Caco-2 (cell line): ENCODE data around the gene CFAP58. TPM values are rescaled to one million over a fixed set of nuclear protein-coding genes. Genes with fewer than 3 reads are reported as not detected.

Experiments used
- BruUV-seq: library from RNA; stranded (reverse); fragments of 400-500 nt; replicated peaks from 2 replicates; lab custom pipeline; 2021; lab: Mats Ljungman, UMichigan
- CTCF ChIA-PET: fragments of 300-600 bp; sonication (Branson Sonifier 250); formaldehyde crosslinking; loops from one replicate; lab custom pipeline; 2022; ENCODE audit warnings: antibody characterized with exemption; lab: Charles Lee
- POLR2A ChIA-PET: fragments of 300-600 bp; sonication (Branson Sonifier 250); formaldehyde crosslinking; loops from one replicate; lab custom pipeline; 2022; ENCODE audit warnings: antibody characterized with exemption; lab: Charles Lee
- DNase-seq, 2 experiments: peaks; one replicate each; pipeline versions ENCODE4 v3.0.0 to v3.0.0-alpha.2; 2020 to 2022
- H3K27me3 ChIP-seq: replicated peaks from 2 replicates; pipeline ENCODE4 v1.6.0; 2011; ENCODE audit warnings: low read length; ENCODE audit not compliant: control insufficient read depth, insufficient read depth
- H3K36me3 ChIP-seq: 2 replicates; pipeline ENCODE4 v1.5.1; 2011; ENCODE audit warnings: low read length; ENCODE audit not compliant: control insufficient read depth, insufficient read depth
- H3K4me1 ChIP-seq: fragments of 250-450 bp; sonication (Bioruptor Pico); 2 replicates; pipeline ENCODE4 v1.5.1; 2020; ENCODE audit warnings: mild to moderate bottlenecking
- H3K4me3 ChIP-seq: 2 replicates; pipeline ENCODE4 v1.5.1; 2011; ENCODE audit warnings: low read depth, mild to moderate bottlenecking, control low read depth, low read length
- H3K9me3 ChIP-seq: fragments of 250-450 bp; sonication (Bioruptor Pico); 2 replicates; pipeline ENCODE4 v1.5.1; 2020; ENCODE audit warnings: mild to moderate bottlenecking, moderate library complexity
- H3K27ac Mint-ChIP-seq: one replicate; pipeline ENCODE4 v1.8.0; 2022; ENCODE audit warnings: mixed read lengths; ENCODE audit not compliant: unreplicated experiment
- H3K27me3 Mint-ChIP-seq: one replicate; pipeline ENCODE4 v1.8.0; 2022; ENCODE audit warnings: mixed read lengths; ENCODE audit not compliant: insufficient read depth, unreplicated experiment
- H3K36me3 Mint-ChIP-seq: one replicate; pipeline ENCODE4 v1.8.0; 2022; ENCODE audit warnings: mild to moderate bottlenecking, mixed read lengths; ENCODE audit not compliant: insufficient read depth, unreplicated experiment
- H3K4me1 Mint-ChIP-seq: one replicate; pipeline ENCODE4 v1.8.0; 2022; ENCODE audit warnings: low read depth, mixed read lengths; ENCODE audit not compliant: unreplicated experiment
- H3K4me3 Mint-ChIP-seq: one replicate; pipeline ENCODE4 v1.8.0; 2022; ENCODE audit warnings: mild to moderate bottlenecking, moderate library complexity, mixed read lengths; ENCODE audit not compliant: unreplicated experiment
- H3K9me3 Mint-ChIP-seq: one replicate; pipeline ENCODE4 v1.8.0; 2022; ENCODE audit warnings: mixed read lengths; ENCODE audit not compliant: unreplicated experiment
- intact Hi-C: fragments of 100-400 bp; cut with micrococcal nuclease; formaldehyde crosslinking; loops from one replicate; pipeline ENCODE4 v1.10.0; 2022; ENCODE audit not compliant: unreplicated experiment
- total RNA-seq: library from RNA; stranded (reverse); gene quantifications from 2 replicates; pipeline ENCODE4 v1.2.3, GENCODE V29; 2022
- TF ChIP-seq, protein P1 (sequence below), 2 experiments: fragments of 200-600 bp in 1 of 2; IDR thresholded peaks; 1 replicate in 1 of 2; 2 replicates in 1 of 2; pipeline versions ENCODE4 v1.5.1 to v1.8.0; 2011 to 2022; ENCODE audit warnings: antibody characterized with exemption in 1 of 2, control low read depth in 1 of 2, inconsistent platforms in 1 of 2, low read depth in 1 of 2, low read length in 1 of 2, mild to moderate bottlenecking in 1 of 2, moderate library complexity in 1 of 2; ENCODE audit not compliant: insufficient read depth in 1 of 2, severe bottlenecking in 1 of 2, unreplicated experiment in 1 of 2

CFAP58 gene
- total RNA-seq, 1 experiment from 2014 or later, result not detected

GRCh38 chr10:104322416-104322782 lies 31.2 kb upstream of the CFAP58 start:
- Histone ChIP-seq H3K27me3 (no peaks in the 10 kb centered on the region), H3K9me3 (no peaks in the 10 kb centered on the region), H3K4me3 (no peak overlapping the region), H3K36me3 (no peaks in the 10 kb centered on the region), H3K4me1 (no peaks in the 10 kb centered on the region)
- Mint-ChIP-seq H3K36me3 (no peaks in the 10 kb centered on the region), H3K27me3 (no peaks in the 10 kb centered on the region), H3K4me3 (no peak overlapping the region), H3K4me1 (no peaks in the 10 kb centered on the region), H3K9me3 (no peaks in the 10 kb centered on the region), H3K27ac (no peak overlapping the region)
- POLR2A ChIA-PET, result no interaction called here
- CTCF ChIA-PET, result no interaction called here
- intact Hi-C loops, result no loop called here
- TF ChIP-seq, protein P1, sequence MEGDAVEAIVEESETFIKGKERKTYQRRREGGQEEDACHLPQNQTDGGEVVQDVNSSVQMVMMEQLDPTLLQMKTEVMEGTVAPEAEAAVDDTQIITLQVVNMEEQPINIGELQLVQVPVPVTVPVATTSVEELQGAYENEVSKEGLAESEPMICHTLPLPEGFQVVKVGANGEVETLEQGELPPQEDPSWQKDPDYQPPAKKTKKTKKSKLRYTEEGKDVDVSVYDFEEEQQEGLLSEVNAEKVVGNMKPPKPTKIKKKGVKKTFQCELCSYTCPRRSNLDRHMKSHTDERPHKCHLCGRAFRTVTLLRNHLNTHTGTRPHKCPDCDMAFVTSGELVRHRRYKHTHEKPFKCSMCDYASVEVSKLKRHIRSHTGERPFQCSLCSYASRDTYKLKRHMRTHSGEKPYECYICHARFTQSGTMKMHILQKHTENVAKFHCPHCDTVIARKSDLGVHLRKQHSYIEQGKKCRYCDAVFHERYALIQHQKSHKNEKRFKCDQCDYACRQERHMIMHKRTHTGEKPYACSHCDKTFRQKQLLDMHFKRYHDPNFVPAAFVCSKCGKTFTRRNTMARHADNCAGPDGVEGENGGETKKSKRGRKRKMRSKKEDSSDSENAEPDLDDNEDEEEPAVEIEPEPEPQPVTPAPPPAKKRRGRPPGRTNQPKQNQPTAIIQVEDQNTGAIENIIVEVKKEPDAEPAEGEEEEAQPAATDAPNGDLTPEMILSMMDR (IDR thresholded peaks at IDR 0.05; ENCODE audit: insufficient read depth in 1 of 2, low read depth in 1 of 2, low read length in 1 of 2, severe bottlenecking in 1 of 2, unreplicated experiment in 1 of 2), result no peak
- no peak for DNase-seq
- no TSS peak for BruUV-seq

- Mint-ChIP-seq H3K9me3 (no peaks in the 10 kb centered on the region), H3K4me3 (no peak overlapping the region), H3K27me3 (no peaks in the 10 kb centered on the region), H3K36me3 (no peaks in the 10 kb centered on the region), H3K4me1 (no peaks in the 10 kb centered on the region), H3K27ac (no peak overlapping the region)
- TF ChIP-seq, protein P1 (IDR thresholded peaks at IDR 0.05; ENCODE audit: insufficient read depth in 1 of 2, low read depth in 1 of 2, low read length in 1 of 2, severe bottlenecking in 1 of 2, unreplicated experiment in 1 of 2), result no peak
- H3K36me3 ChIP-seq, result no peaks in the 10 kb centered on the region
- DNase-seq, result no peak
- POLR2A ChIA-PET, result no interaction called here
- CTCF ChIA-PET, result no interaction called here
- no peaks in the 10 kb centered on the region for H3K4me1 ChIP-seq
- H3K27me3 ChIP-seq, result no peaks in the 10 kb centered on the region
- intact Hi-C loops, result no loop called here
- BruUV-seq, result no TSS peak
- H3K9me3 ChIP-seq, result no peaks in the 10 kb centered on the region
- H3K4me3 ChIP-seq, result no peak overlapping the region
Observed at GRCh38 chr10:104323085-104323484, 30.5 kb upstream of the CFAP58 start.

- H3K27me3 ChIP-seq, result no peaks in the 10 kb centered on the region
- no peaks in the 10 kb centered on the region for H3K27me3 Mint-ChIP-seq
- intact Hi-C loops, result no loop called here
- no peak overlapping the region for H3K4me3 Mint-ChIP-seq
- no peaks in the 10 kb centered on the region for H3K9me3 ChIP-seq
- CTCF ChIA-PET, result no interaction called here
- POLR2A ChIA-PET, result no interaction called here
- H3K36me3 ChIP-seq, result no peaks in the 10 kb centered on the region
- no peaks in the 10 kb centered on the region for H3K36me3 Mint-ChIP-seq
- H3K4me1 ChIP-seq, result no peaks in the 10 kb centered on the region
- H3K27ac Mint-ChIP-seq, result no peak overlapping the region
- H3K4me3 ChIP-seq, result no peak overlapping the region
- no peaks in the 10 kb centered on the region for H3K4me1 Mint-ChIP-seq
- H3K9me3 Mint-ChIP-seq, result no peaks in the 10 kb centered on the region
- DNase-seq, result no peak
- TF ChIP-seq, protein P1 (IDR thresholded peaks at IDR 0.05; ENCODE audit: insufficient read depth in 1 of 2, low read depth in 1 of 2, low read length in 1 of 2, severe bottlenecking in 1 of 2, unreplicated experiment in 1 of 2), result no peak
- no TSS peak for BruUV-seq
Observed at GRCh38 chr10:104323760-104324201, 29.9 kb upstream of the CFAP58 start.
